PC-9 (cell line): Measurements from ENCODE around the gene IDI1.

Experiments
- CTCF ChIP-seq: fragments of 200-600 bp; sonication (generic); conservative IDR thresholded peaks from 2 replicates; pipeline ENCODE4 v1.6.1; 2017; ENCODE audit warnings: mixed run types, antibody characterized with exemption, mild to moderate bottlenecking, moderate library complexity
- EZH2 ChIP-seq: fragments of 200-600 bp; sonication (generic); IDR thresholded peaks from 2 replicates; pipeline ENCODE4 v1.8.0; 2017; ENCODE audit warnings: antibody characterized with exemption, low read depth

- TF ChIP-seq CTCF: no peak
- TF ChIP-seq EZH2: no peak
Measured at GRCh38 chr10:1041514-1041913, 7.4 kb downstream of the IDI1 start.
